Lower lobe of right lung (tissue), 2 donors: ENCODE data around the gene HACD4. TPM values are rescaled to one million over a fixed set of nuclear protein-coding genes. Genes with fewer than 3 reads are reported as not detected.
"Not testable (repeated sequence)": the region's sequence is repeated elsewhere in the genome, so short reads cannot be mapped to it uniquely, and the experiment has no call there.

Experiments used
- ATAC-seq, 2 donors: fragments of 200-7000 bp; cut with Tn5 transposase; one replicate each; pipeline ENCODE4 v1.9.1; 2020 to 2022; ENCODE audit warnings: mild to moderate bottlenecking in 2 of 2, moderate library complexity in 2 of 2
- DNase-seq: peaks from one replicate; pipeline ENCODE4 v3.0.0-alpha.2; 2020
- H3K27ac ChIP-seq: fragments of 200-600 bp; one replicate; pipeline ENCODE4 v1.8.0; 2022
- H3K27me3 ChIP-seq: fragments of 200-600 bp; one replicate; pipeline ENCODE4 v1.8.0; 2022; ENCODE audit warnings: low read depth
- H3K36me3 ChIP-seq: fragments of 200-600 bp; one replicate; pipeline ENCODE4 v1.8.0; 2022; ENCODE audit warnings: mild to moderate bottlenecking
- H3K4me1 ChIP-seq: fragments of 200-600 bp; one replicate; pipeline ENCODE4 v1.8.0; 2022
- H3K4me3 ChIP-seq: fragments of 200-600 bp; one replicate; pipeline ENCODE4 v1.8.0; 2022; ENCODE audit warnings: mild to moderate bottlenecking
- H3K9me3 ChIP-seq: fragments of 200-600 bp; one replicate; pipeline ENCODE4 v1.8.0; 2022
- CTCF ChIP-seq: fragments of 200-600 bp; IDR thresholded peaks from one replicate; pipeline ENCODE4 v1.8.0; 2022; ENCODE audit warnings: antibody characterized with exemption, mild to moderate bottlenecking
- intact Hi-C: fragments of 100-400 bp; cut with DNase I; formaldehyde crosslinking; loops from one replicate; pipeline ENCODE4 v1.11.0; 2022
- total RNA-seq: library from RNA; stranded (reverse); fragmentation: NEBNext Ultra II Directional; extraction: Animal tissue kit (Norgen Biotek cat#: 25700); gene quantifications from one replicate; pipeline ENCODE4 v1.2.1, GENCODE V29; 2021
- donor health status: DM: no; HTN: yes; CAD: no; lungs with severe emphysema.

Gene HACD4
- total RNA-seq, 1 donor from 2014 or later: 13.5 TPM

GRCh38 chr9:20985851-20986600 is 45.4 kb downstream of the HACD4 start:
- Histone ChIP-seq H3K4me3 (no peak overlapping the region), H3K36me3 (peaks cover 3% of the 10 kb centered on the region), H3K27ac (no peak overlapping the region), H3K4me1 (peaks cover 24% of the 10 kb centered on the region), H3K27me3 (no peaks in the 10 kb centered on the region), H3K9me3 (no peaks in the 10 kb centered on the region)
- TF ChIP-seq CTCF: no peak
- DNase-seq (no peak), ATAC-seq (no peak)
- intact Hi-C loops: no loop called here

- intact Hi-C loops: no loop called here
- no peaks in the 10 kb centered on the region for H3K27me3 ChIP-seq
- H3K4me1 ChIP-seq: peaks cover 22% of the 10 kb centered on the region
- no peak for TF ChIP-seq CTCF
- no peaks in the 10 kb centered on the region for H3K9me3 ChIP-seq
- ATAC-seq: no peak
- H3K36me3 ChIP-seq: no peaks in the 10 kb centered on the region
- no peak overlapping the region for H3K4me3 ChIP-seq
- H3K27ac ChIP-seq: peak overlapping the region; percentile 32
- no peak for DNase-seq
These were observed 46.9 kb downstream of the HACD4 start for GRCh38 chr9:20984506-20984905.

- DNase-seq (peak; percentile 54), ATAC-seq (peak; percentile 82 to 84)
- Histone ChIP-seq H3K27me3 (no peaks in the 10 kb centered on the region), H3K4me3 (no peak overlapping the region), H3K36me3 (peaks cover 9% of the 10 kb centered on the region), H3K27ac (peak overlapping the region; percentile 65), H3K4me1 (peaks cover 18% of the 10 kb centered on the region), H3K9me3 (no peaks in the 10 kb centered on the region)
- intact Hi-C loops: no loop called here
- TF ChIP-seq CTCF: no peak
These were observed 50.0 kb downstream of the HACD4 start for GRCh38 chr9:20981486-20981885.

GRCh38 chr9:20980832-20981455 is 50.5 kb downstream of the HACD4 start:
- TF ChIP-seq CTCF: no peak
- Histone ChIP-seq H3K27me3 (no peaks in the 10 kb centered on the region), H3K4me1 (peaks cover 18% of the 10 kb centered on the region), H3K9me3 (no peaks in the 10 kb centered on the region), H3K36me3 (peaks cover 9% of the 10 kb centered on the region), H3K4me3 (no peak overlapping the region), H3K27ac (peak overlapping the region; percentile 65)
- ATAC-seq (peak; percentile 65 to 87), DNase-seq (no peak)
- intact Hi-C loops: no loop called here

GRCh38 chr9:20978249-20978648 is 53.2 kb downstream of the HACD4 start:
- DNase-seq (no peak), ATAC-seq (no peak)
- Histone ChIP-seq H3K27ac (no peak overlapping the region), H3K4me3 (no peak overlapping the region), H3K27me3 (no peaks in the 10 kb centered on the region), H3K4me1 (peaks cover 18% of the 10 kb centered on the region), H3K9me3 (no peaks in the 10 kb centered on the region), H3K36me3 (peaks cover 9% of the 10 kb centered on the region)
- intact Hi-C loops: no loop called here
- no peak for TF ChIP-seq CTCF

- H3K4me3 ChIP-seq, H3K4me1 ChIP-seq, DNase-seq, H3K27ac ChIP-seq, ATAC-seq, H3K9me3 ChIP-seq, intact Hi-C loops, H3K36me3 ChIP-seq, H3K27me3 ChIP-seq: not testable (repeated sequence)
These were observed 57.1 kb downstream of the HACD4 start for GRCh38 chr9:20974191-20974938.

GRCh38 chr9:20973246-20973947 is 58.0 kb downstream of the HACD4 start:
- H3K9me3 ChIP-seq, H3K4me1 ChIP-seq, H3K4me3 ChIP-seq, H3K36me3 ChIP-seq, H3K27me3 ChIP-seq, ATAC-seq, DNase-seq, intact Hi-C loops, H3K27ac ChIP-seq: not testable (repeated sequence)
